Eye (tissue), 1 donor: ENCODE measurements around the gene XG.
A peak's percentile ranks its signal among the peaks of the same experiment; 100 is the strongest.
"Not testable (repeated sequence)": the region's sequence is repeated elsewhere in the genome, so short reads cannot be mapped to it uniquely, and the experiment has no call there.

Experiments used
- DNase-seq: peaks from one replicate; pipeline ENCODE4 v3.0.0-alpha.2; 2015

XG gene

DNA sequence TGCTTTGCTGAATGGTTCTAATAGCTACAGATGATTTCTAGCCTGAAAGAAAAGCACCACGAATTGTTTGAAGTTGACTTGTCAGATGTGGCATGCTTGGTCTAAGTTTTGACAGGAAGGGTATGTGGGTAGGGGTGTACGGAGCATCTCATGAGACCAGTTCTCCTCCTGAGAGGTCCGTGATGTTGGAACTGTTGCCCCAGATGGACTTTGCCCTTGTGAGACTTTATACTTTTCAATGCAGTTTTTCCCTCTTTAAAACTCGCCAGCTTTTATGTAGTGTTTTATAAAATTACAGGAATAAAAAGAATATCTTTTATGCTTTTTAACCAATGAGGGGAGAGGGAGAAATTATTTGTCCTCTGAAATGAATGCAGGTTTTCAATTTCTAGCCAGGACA lies 16.6 kb upstream of the XG start:
- no peak for DNase-seq

DNA sequence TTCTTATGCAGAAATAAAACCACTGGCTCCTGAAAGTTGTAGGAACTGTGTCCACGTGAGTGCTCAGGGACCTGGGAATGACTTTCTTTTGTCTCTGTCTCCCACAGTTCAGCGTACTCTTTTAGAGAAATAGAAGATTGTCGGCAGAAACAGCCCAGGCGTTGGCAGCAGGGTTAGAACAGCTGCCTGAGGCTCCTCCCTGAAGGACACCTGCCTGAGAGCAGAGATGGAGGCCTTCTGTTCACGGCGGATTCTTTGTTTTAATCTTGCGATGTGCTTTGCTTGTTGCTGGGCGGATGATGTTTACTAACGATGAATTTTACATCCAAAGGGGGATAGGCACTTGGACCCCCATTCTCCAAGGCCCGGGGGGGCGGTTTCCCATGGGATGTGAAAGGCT lies 11.2 kb upstream of the XG start:
- DNase-seq: no peak

DNA sequence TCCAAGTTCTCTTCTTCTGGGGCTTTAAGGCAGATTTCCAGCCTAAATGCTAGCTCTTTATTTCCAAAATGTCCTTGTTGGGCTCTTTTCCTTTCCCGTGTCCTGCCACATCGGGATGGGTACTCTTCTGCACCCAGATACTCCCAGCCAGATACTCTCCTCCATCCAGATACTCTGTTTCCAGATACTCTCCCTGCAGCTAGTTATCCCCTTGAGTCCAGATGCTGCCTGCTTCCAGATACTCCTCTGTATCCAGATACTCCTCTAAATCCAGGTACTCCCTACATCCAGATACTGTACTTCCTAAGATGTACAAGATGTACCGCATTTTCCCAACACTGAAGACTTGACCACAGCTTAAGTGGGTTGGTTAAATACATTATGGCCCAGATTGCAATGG lies 10.5 kb upstream of the XG start:
- DNase-seq: no peak

DNA sequence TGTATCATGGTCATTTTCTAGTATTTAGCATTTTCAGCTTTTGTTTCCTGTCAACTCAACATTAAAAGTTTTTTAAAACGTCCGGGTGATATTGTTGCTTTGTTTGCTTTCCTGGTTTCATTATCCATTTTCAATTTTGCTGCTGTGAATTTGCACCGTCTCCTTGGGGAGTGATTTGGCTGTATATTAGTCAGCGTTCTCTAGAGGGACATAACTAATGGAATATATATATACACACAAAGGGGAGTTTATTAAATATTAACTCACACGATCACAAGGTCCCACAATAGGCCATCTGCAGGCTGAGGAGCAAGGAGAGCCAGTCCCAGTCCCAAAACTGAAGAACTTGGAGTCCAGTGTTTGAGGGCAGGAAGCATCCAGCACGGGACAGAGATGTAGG lies 5.6 kb upstream of the XG start:
- DNase-seq: not testable (repeated sequence)

DNA sequence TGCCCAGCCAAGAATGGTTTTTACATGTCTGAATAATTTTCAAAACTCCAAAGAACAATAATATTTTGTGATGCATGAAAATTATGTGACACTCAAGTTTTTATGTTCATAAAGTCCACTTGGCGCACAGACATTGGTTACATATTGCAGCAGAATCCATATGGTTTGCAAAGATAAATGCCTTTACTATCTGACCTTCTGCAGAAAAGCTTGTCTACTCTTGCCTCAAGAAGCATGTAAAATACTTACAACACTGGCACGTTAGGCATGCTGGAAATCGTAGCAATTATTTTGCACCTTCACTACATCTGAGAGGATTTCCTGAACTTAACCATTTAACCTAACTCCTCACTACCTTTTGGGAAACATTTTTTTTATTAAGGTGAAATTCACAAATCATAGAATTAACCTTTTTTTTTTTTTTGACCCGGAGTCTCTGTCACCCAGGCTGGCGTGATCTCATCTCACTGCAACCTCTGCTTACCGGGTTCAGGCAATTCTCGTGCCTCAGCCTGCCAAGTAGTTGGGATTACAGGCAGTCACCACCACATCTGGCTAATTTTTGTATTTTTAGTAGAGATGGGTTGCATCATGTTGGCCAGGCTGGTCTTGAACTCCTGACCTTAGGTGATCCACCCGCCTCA lies 3.5 kb upstream of the XG start:
- DNase-seq: no peak

DNA sequence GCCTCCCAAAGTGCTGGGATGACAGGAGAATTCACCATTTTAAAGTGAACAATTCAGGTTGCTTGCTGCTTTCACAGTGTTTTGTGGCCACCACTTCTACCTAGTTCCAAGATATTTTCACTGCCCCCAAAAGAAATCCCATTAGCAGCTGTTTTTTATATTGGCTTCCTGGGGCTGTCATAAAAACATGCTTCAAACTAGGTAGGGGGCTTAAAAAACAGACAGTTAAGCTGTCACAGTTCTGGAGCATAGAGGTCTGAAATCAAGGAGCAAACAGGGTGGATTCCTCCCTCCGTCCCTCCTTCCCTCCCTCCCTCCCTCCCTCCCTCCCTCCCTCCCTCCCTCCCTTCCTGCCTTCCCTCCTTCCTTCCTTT lies 3.0 kb upstream of the XG start:
- DNase-seq: no peak

DNA sequence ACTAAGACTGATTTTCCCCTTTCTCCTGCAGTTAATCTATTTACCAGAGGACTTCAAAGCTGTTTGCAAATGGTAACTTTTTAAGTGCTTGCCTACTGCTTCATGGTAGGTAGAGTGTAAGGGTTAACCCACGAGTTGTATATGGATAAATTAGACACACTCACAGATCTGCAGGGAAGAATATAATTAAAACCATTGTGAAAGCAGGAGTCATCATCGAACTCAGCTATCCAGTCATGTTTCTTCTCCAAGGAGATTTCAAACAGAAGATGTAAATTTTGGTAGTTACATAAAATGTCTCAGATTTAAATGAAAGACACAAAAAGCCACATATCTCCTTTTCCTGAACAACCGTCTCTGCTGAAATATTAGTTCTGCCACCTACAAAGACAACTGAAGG lies 549 bp upstream of the XG start:
- DNase-seq: no peak

DNA sequence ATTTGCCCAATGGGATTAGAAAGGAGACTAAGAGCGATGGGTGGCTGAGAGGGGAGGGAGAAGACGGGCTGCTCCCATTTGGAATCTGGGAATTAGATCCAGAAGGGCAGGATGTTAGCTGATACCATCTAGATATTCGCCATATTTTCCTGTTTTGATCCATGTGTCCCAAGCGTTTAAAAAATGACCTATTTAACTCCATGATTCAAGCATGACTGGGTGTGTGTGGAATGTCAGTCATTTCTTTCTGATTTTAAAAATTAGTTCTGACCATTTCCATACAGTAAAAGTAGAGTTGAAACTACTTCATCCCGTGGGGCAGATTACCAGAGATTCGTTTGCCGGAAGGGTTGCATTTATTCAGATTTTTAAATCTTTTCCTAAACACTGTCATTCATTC lies 601 bp downstream of the XG start:
- DNase-seq: not testable (repeated sequence)

DNA sequence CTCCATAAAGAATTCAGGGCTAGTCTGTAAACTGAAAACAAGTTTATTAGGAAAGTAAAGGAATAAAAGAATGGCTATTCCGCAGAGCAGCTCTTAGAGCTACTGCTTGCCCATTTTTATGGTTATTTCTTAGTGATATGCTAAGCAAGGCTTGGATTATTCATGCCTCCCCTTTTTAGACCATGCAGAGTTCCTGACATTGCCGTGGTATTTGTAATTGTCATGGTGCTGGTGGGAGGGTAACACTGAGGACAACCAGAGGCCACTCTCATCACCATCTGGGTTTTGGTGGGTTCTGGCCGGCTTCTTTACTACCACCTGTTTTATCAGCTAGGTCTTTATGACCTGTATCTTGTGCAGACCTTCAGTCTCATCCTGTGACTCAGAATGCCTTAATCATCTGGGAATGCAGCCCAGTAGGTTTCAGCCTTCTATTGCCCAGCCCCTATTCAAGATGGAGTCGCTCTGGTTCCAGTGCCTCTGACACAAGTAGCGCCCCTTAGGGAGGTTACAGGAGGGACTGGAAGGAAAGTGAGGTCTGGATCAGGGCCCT lies 3.4 kb downstream of the XG start:
- DNase-seq: not testable (repeated sequence)

DNA sequence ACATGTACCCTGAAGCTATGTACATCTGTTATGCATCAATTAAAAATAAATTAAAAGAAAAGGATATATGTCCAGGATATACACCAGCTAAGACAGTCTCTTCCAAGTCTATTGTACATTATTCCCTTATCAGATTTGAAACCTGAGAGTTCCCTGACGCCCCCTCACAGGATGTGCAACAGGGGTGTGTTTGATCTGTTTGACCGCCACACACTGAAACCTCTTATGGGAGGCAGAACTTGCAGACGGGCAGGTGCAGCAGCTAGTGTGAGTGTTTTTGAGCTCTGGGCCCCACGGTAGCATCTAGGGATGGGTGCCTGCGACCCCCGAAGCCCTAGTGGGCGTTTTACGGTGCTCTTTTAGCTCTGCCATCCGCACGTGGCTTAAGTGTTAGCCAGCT lies 4.7 kb downstream of the XG start:
- no peak for DNase-seq

DNA sequence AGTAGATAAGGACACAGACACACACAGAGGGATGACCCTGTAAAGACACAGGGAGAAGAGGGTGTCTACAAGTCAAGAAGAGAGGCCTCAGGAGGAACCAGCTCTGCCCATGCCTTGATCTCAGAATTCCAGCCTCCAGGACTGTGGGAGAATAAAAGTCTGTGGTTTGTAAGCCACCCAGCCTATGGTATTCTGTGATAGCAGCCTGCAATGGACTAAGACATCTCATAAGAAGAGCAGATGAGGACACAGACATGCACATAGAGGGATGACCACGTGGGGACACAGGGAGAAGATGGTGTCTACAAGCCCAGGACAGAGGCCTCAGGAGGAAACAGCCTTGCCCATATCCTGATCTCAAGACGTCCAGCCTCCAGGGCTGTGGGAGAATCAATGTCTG lies 9.4 kb downstream of the XG start:
- DNase-seq: no peak

DNA sequence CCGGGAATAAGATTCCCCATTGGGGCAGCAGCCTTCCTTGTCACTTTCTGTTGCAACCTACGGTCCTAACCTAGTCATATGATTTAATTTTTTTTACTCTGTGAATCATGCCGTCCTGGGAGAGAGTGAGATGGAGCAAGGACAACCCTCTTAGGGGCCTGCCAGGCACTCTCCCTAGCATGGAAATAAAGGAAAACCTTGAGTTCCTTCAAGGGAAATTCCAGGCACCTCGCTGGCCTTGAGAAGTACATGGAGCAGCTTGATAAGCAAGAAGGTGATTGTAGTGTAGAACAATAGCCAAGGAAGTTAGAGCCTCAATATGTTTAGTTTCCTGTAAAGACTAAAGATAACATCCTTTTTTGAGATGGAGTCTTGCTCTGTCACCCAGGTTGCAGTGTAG lies 10.8 kb downstream of the XG start:
- DNase-seq: not testable (repeated sequence)

DNA sequence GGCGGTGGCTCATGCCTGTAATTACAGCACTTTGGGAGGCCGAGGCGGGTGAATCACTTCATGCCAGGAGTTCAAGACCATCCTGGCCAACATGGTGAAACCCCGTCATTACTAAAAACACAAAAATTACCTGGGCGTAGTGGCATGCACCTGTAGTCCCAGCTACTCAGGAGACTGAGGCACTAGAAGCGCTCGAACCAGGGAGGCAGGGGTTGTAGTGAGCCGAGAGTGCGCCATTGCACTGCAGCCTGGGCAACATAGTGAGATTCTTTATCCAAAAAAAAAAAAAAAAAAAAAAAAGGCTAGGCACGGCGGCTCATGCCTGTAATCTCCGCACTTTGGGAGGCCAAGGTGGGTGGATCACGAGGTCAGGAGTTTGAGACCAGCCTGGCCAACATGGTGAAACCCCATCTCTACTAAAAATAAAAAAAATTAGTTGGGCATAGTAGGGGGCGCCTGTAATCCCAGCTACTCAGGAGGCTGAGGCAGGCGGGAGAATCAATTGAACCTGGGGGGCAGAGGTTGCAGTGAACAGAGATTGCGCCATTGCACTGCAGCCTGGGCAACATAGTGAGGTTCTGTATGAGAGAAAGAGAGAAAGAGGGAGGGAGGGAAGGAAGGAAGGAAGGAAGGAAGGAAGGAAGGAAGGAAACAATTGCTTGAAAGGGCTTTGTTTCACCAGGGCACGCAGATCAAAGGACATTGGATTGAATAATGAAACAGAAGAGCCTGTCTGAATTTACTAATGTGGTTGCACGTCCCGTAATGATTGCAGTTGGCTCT lies 13.1 kb downstream of the XG start:
- DNase-seq: not testable (repeated sequence)

DNA sequence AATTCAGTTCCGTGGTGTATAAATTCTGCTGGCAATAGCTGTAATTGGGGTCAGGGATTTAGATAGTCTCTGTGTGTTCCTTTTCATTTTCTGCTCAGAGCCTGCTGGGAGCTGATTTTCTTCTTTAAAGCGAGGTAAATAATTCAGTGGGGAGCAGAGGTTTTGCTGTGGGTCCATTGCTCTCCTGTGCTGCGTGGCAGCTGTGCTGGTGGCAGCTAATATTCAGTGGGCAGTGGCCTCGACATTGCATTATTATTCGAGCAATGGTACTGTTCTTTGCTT lies 13.7 kb downstream of the XG start:
- no peak for DNase-seq

DNA sequence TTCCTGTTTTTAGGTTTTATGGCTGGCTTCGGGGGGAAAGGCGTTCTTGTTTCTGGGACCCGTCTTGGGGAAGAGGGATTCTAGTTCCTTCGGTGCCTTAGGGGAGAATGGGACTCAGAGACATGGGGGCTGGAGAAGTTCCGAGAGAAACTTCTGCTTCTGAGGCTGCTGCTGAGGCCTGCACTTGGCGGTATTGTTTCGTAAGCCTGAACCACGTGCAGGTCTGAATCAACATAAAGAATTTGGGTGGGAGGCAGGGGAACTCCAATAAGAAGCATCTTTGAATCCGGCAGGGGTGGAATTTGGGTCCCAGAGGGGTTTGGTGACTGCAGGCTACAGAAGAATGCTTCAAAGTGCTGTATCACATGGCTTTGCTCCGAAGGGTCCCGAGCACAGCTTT lies 15.1 kb downstream of the XG start:
- DNase-seq: peak; percentile 26

DNA sequence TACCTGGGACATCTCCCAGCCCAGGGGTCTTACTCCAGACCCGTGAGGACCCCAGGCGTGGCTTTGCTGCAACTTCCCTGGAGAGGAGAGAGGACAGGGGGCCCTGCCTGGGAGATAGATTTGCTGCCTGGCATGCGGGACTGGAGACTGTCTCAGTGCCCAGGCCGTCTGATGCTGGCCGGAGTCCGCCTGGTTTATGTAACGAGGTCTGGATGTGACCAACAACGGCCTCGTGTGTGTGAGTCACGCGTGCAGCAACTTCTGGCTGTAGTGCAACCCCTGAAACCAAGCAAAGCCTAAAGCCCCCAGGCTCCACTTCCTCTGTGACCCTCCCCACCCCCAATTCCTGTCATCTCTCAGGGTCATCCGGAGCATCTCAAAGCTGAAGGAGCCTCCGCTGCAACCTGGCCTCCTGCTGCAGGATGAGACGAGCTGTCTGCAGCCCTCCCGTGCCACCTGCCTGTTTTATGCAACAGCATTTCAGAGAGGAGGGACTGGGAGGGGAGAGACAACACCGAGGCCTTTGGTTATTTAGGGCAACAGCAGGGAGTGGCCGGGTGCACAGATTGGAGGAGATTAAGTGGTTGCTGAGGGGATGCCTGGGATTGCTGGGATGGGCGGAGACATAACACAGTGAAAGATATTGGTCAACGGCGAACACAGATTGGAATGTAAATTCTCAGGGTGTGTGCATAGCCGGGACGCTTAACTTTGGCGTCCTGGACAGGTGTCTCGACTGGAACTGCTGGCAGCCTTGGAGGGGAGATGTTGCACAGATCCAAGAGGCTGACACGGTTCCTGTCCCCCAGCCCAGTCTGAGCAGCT lies 16.0 kb downstream of the XG start:
- DNase-seq: peak; percentile 51

DNA sequence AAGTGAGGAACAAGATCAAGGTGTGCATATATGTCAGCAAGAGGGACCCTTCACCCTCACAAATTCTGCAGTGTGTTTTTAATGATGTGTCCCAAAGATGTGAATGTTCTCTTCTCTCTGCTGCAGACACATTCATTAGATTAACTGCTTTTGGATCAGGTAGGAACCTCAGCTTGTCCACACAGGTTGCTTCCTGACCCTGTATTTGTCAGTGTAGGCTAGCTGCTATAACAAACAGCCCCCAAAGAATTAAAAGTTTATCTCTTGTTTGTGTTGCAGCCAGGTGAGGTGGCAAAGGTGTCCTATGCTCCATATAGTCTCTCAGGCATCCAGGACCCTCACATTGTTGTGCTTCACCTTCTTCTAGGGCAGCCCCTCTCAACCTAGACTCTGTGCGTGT lies 17.8 kb downstream of the XG start:
- DNase-seq: no peak

DNA sequence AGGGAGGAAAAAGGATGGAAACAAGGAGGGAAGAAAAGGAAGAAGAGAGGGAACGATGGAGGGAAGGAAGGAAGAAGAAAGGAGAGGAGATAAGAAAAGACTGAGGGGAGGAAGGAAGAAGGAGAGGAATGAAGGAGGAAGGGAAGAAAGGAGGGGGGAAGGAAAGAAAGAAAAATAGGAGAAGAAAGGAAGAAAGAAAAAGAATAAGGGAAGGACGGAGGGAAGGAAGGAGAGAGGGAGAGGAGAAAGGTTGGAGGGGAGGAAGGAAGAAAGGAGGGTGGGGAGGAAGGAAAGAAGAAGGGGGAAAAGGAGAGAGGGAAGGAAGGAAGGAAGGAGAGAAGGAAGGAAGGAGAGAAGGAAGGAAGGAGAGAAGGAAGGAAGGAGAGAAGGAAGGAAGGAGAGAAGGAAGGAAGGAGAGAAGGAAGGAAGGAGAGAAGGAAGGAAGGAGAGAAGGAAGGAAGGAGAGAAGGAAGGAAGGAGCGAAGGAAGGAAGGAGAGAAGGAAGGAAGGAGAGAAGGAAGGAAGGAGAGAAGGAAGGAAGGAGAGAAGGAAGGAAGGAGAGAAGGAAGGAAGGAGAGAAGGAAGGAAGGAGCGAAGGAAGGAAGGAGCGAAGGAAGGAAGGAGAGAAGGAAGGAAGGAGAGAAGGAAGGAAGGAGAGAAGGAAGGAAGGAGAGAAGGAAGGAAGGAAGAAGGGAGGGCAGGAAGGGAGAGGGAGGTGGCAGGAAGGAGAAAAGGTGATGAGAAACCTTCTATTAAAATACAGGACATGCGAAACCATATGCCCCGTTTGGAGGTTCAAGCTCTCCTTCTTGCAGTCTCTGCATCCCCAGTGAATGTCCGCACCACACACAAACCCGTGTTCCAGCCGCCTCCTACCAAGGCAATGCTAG lies 21.6 kb downstream of the XG start:
- DNase-seq: not testable (repeated sequence)

DNA sequence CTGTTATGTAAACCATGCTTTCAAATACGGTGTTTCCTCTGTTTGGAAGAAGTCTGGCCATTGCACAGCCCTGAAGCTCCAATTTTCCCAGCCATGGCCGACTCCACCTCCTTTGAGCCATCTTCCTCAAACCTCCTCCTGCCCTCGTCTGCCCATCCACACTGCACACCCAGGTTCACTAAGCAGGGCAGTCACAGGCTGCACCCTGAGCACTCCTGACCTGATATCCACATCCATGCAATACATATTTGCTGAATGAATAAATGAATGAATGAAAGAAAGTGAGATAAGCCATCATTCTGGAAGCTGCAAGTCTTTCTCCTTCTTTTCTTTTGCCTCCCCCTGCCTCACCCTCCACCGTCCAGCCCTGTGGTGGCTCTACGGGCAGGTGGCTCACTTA lies 22.2 kb downstream of the XG start:
- no peak for DNase-seq

DNA sequence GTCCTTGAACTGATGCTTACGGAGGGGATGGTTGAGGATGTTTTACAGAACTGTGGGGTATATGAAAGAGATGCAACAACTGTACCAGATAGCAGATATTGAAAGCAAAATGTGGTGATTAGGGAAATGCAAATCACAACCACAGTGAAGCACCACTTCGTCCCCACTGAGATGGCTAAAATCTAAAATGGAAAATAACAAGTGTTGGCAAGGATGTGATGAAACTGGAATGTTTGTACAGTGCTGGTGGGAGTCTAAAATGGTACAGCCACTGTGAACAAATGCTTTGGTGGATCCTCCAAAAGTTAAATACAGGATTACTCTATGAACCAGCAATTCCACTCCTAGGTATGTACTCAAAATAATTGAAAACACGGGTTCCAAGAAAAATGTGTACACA lies 22.9 kb downstream of the XG start:
- DNase-seq: no peak

DNA sequence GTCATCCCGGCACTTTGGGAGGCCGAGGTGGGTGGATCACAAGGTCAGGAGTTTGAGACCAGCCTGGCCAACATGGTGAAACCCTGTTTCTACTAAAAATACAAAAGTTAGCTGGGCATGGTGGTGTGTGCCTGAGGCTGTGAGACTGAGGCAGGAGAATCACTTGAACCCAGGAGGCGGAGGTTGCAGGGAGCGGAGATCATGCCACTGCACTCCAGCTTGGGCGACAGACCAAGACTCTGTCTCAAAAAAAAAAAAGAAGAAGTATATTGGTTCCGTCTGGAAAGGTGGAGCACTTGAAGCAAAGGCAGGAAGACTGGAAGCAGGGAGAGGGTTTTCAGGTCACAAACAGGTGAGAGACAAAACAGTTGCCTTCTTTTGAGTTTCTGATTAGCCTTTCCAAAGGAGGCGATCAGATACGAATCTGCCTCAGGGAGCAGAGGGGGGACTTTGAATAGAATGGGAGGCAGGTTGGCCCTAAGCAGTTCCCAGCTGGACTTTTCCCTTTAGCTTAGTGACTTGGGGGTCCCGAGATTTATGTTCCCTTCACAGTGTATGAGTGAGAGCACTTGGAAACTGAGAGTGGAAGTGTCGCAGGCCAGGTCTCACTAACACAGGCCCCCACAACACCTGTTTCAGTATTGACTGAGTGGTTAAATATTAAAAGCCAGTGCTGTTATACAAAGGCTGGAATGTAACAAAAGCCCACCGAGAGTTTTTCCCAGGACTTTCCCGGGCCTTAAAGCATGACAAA lies 28.8 kb downstream of the XG start:
- not testable (repeated sequence) for DNase-seq

DNA sequence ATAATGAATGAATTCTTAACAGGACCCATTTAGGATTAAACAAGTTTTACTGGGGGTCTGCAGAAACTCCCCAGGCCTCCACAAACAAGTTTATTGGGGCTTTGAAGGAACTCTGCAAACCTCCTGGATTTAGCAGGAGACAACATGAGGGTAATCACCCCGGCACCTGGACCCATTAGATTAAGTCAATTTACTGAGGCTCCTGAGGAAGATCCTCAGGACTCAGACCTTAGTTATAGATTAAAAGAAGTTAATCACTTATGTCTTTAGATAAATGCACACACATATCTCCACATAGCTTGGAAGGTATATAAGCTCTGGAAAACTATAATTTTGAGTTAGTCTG lies 29.4 kb downstream of the XG start:
- no peak for DNase-seq
